GM18951 (cell line): ENCODE data around the gene ARMS2.

ENCODE experiments used
- POLR2A ChIP-seq: IDR thresholded peaks from 4 replicates; pipeline ENCODE4 v1.6.1; 2011; ENCODE audit warnings: mild to moderate bottlenecking; ENCODE audit not compliant: insufficient read length, insufficient read depth; ENCODE audit errors: extremely low read depth
- in situ Hi-C: fragments of 300-500 bp; cut with MboI; formaldehyde crosslinking; loops from one replicate; pipeline ENCODE4 v1.12.0; 2022; ENCODE audit warnings: low sequenced_read_pairs, mixed read lengths, inconsistent platforms; ENCODE audit not compliant: unreplicated experiment

Gene ARMS2

DNA sequence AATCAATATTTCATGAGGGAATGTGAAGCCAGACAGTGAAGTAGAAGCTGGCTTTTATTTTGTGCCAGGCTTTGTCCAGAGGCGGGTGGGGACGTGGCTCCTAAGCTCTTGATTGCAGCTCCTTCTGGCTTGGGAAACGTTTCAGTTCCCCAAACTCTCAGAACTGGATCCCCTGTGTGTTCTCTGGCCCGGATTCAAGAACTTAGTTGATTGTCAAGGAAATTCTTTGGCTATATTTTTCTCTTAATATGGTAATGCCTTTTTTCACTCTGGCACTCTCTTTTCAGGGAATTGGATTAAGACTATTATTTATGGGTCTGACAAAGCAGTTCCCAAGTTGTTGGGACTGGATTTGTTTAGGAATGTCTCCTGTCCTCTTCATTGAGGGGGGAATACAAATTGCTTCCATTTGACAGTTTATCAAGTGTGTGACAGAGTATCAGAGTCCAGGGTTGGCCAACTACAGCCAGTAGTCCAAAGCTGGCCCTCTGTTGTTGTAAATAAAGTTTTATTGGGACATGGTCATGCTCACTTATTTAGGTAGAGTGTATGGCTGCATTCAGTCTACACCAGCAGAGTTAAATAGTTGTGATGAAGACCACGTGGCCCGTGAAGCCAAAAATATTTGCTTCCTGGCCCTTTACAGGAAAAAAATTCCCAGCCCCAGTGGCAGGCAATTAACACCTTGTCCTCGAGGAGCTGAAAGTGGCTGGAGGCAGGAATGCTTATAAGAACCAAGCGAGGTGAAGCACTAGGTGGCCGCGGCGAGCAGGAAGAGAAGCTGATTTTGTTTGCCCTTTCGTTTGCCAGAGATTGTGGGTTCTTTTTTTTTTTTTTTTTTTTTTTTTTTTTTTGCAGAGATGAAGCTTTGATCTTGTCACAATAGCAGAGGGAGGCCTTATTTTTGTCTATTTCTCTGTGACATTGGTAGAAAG is 41.2 kb downstream of the ARMS2 start:
- TF ChIP-seq POLR2A, result no peak
- in situ Hi-C loops, result no loop called here

GRCh38 chr10:122497241-122497640 is 42.8 kb downstream of the ARMS2 start:
- in situ Hi-C loops, result no loop called here

DNA sequence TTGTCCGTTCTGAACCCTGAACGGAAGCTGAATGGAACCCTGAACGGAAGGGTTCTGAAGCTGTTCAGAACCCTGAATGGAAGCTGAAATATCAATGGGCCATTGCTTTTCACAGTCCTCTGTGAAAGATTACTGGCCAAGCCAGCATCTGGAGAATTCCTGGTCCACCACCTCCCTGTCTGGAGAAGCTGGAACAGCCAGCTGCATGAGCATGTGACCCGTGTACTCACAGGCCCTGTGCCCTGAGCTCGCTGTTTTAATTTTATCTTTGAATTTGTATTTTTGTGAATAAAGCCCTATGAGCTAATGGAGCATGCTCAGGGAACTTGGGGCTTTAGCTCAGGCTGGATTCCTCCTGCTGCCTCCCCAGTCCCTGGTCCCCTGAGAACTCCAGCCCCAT is 44.1 kb downstream of the ARMS2 start:
- in situ Hi-C loops, result no loop called here
- TF ChIP-seq POLR2A, result no peak

More at GRCh38 chr10:122497241-122497640, 42.8 kb downstream of the ARMS2 start:
- no peak for TF ChIP-seq POLR2A

- in situ Hi-C loops, result no loop called here
- TF ChIP-seq POLR2A, result no peak
These were observed 44.6 kb downstream of the ARMS2 start for GRCh38 chr10:122499012-122499411.

DNA sequence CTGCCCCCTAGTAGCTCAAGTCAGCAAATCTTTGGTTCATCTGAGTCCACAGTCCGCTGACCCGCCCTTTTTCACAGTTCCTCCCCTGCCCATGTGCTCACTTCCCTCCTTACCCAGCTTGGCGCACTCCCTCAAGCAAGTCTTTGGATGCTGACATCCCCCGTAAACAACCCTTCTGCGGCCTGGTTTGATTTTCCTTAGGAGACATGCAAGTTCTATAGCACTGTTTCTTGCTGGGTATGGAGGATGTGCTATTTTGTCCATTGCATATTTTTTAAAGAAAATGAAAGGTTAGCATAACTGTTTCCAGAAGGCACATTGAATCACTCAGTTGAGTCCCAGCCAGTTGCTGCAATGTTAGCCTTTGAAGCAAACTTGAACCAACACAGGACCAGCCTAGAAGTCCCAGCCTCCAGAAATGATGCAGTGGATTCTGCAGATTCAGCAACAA is 45.1 kb downstream of the ARMS2 start:
- TF ChIP-seq POLR2A, result no peak
- in situ Hi-C loops, result no loop called here

DNA sequence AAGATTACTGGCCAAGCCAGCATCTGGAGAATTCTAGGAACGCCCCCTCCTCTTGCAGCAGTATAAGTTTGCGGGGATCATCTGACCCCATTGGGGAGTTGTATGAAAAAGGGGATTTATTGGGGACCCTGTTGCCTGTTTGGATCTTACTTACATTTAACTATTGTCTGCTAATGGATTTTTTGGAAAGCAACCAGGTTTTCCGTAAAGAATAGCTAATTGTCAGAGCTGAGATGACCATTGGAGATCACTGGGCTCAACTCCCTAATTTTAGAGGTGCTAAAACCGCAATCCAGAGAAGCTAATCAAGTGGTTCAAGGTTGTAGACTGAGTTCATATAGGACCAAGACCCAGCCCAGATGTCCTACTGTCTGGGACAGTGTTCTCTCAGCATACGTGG is 45.7 kb downstream of the ARMS2 start:
- in situ Hi-C loops, result no loop called here

GRCh38 chr10:122500726-122501125 is 46.3 kb downstream of the ARMS2 start:
- in situ Hi-C loops, result no loop called here
- no peak for TF ChIP-seq POLR2A

More for the DNA sequence above, 45.7 kb downstream of the ARMS2 start:
- TF ChIP-seq POLR2A, result no peak

- in situ Hi-C loops, result no loop called here
These were observed 48.6 kb downstream of the ARMS2 start for GRCh38 chr10:122503012-122503411.

GRCh38 chr10:122503886-122504609 is 49.6 kb downstream of the ARMS2 start:
- no peak for TF ChIP-seq POLR2A
- in situ Hi-C loops, result no loop called here

More at GRCh38 chr10:122503012-122503411, 48.6 kb downstream of the ARMS2 start:
- no peak for TF ChIP-seq POLR2A

DNA sequence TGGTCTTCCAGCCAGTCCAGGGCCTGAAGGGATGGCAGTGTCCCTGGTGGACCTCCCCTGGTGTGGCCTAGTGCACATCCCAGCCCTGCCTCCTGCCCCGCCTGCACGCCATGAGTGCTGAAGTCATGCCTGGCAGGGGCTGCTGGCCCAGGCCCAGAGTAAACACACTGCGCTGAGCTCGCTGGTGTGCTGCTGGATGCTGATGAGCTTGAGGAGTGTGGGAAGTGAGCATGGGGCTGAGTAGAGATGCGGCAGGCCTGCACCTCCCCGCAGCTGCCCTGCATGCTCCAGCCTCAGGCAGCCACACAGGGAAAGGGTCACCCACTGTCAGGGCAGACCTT is 50.1 kb downstream of the ARMS2 start:
- no peak for TF ChIP-seq POLR2A
- in situ Hi-C loops, result no loop called here

DNA sequence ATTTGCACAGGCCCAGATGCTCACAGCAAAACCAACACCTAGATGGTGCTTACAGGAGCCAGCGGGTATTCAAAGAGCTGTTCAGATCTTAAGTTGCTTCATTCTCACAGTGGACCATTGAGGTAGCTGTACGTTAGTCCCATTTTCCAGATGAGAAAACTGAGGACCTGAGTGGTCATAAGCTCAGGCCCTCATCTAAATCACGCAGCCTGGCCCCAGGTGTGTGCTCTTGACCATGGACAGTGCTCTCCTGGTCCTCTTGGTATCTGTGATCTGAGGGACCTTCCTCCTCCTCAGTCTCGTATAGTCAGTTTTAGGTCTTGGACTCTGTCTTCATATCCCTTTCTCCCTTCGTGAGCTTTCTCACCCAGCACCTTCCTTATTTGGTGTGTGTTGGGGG is 50.6 kb downstream of the ARMS2 start:
- no peak for TF ChIP-seq POLR2A
- in situ Hi-C loops, result no loop called here

- in situ Hi-C loops, result no loop called here
These were observed 51.6 kb downstream of the ARMS2 start for GRCh38 chr10:122505885-122506645.

More at GRCh38 chr10:122505885-122506645, 51.6 kb downstream of the ARMS2 start:
- no peak for TF ChIP-seq POLR2A
